ENCODE results near the gene PCGF3. TPM values are rescaled to one million over a fixed set of nuclear protein-coding genes. Genes with fewer than 3 reads are reported as not detected.

Gene PCGF3
- total RNA-seq, 4 donors from 2014 or later, result 14.5 to 31.9 (median 21.6) TPM

GRCh38 chr4:699816-700580 lies 5.6 kb upstream of the PCGF3 start:
- Histone ChIP-seq H3K4me3 (no peak overlapping the region), H3K27ac (no peak overlapping the region), H3K36me3 (no peaks in the 10 kb centered on the region), H3K9me3 (no peaks in the 10 kb centered on the region), H3K4me1 (no peaks in the 10 kb centered on the region), H3K27me3 (peaks cover 0 to 10% (median 0%) of the 10 kb centered on the region in 3 donors)
- no peak for TF ChIP-seq CTCF (IDR thresholded peaks at IDR 0.05 in 4 of 5, conservative IDR thresholded peaks at IDR 0.05 in 1 of 5)
- no peak for TF ChIP-seq POLR2A (IDR thresholded peaks at IDR 0.05)
- intact Hi-C loops (cut with DNase I; ENCODE audit: low total_unique reads) (no loop called here), in situ Hi-C loops (cut with MboI; ENCODE audit: low sequenced_read_pairs in 4 of 4) (no loop called here)
- ATAC-seq (no peak), DNase-seq (no peak)

- H3K9me3 ChIP-seq, result no peaks in the 10 kb centered on the region
- ATAC-seq, result no peak
- intact Hi-C loops (cut with DNase I; ENCODE audit: low total_unique reads), result no loop called here
Observed at GRCh38 chr4:700587-701264, 4.9 kb upstream of the PCGF3 start.

GRCh38 chr4:702618-703048 lies 3.0 kb upstream of the PCGF3 start:
- Histone ChIP-seq H3K4me3 (no peak overlapping the region), H3K27ac (no peak overlapping the region), H3K9me3 (no peaks in the 10 kb centered on the region), H3K36me3 (no peaks in the 10 kb centered on the region), H3K27me3 (no peaks in the 10 kb centered on the region), H3K4me1 (peaks cover 7 to 9% of the 10 kb centered on the region in 2 donors)
- intact Hi-C loops (cut with DNase I; ENCODE audit: low total_unique reads), result no loop called here
- no peak for ATAC-seq
- no peak for DNase-seq
- no peak for TF ChIP-seq CTCF (IDR thresholded peaks at IDR 0.05 in 4 of 5, conservative IDR thresholded peaks at IDR 0.05 in 1 of 5)
- TF ChIP-seq POLR2A (IDR thresholded peaks at IDR 0.05), result no peak
- in situ Hi-C loops (cut with MboI; ENCODE audit: low sequenced_read_pairs in 4 of 4), result no loop called here

More at GRCh38 chr4:700587-701264, 4.9 kb upstream of the PCGF3 start:
- Histone ChIP-seq H3K36me3 (no peaks in the 10 kb centered on the region), H3K27me3 (peaks cover 0 to 6% (median 0%) of the 10 kb centered on the region in 3 donors), H3K4me3 (no peak overlapping the region), H3K27ac (no peak overlapping the region), H3K4me1 (no peaks in the 10 kb centered on the region)
- no peak for TF ChIP-seq POLR2A (IDR thresholded peaks at IDR 0.05)
- no peak for TF ChIP-seq CTCF (IDR thresholded peaks at IDR 0.05 in 4 of 5, conservative IDR thresholded peaks at IDR 0.05 in 1 of 5)
- in situ Hi-C loops (cut with MboI; ENCODE audit: low sequenced_read_pairs in 4 of 4), result no loop called here
- no peak for DNase-seq

- Histone ChIP-seq H3K4me3 (no peak overlapping the region), H3K4me1 (peaks cover 14 to 17% of the 10 kb centered on the region in 2 donors), H3K27me3 (no peaks in the 10 kb centered on the region), H3K9me3 (no peaks in the 10 kb centered on the region), H3K36me3 (no peaks in the 10 kb centered on the region), H3K27ac (no peak overlapping the region)
- in situ Hi-C loops (cut with MboI; ENCODE audit: low sequenced_read_pairs in 4 of 4) (no loop called here), intact Hi-C loops (cut with DNase I; ENCODE audit: low total_unique reads) (loop anchor here (2.0 kb wide), 2 partner anchors 15 to 77 kb away; partner anchors contain the start of gene SLC49A3)
- DNase-seq (no peak), ATAC-seq (no peak)
- TF ChIP-seq CTCF (IDR thresholded peaks at IDR 0.05 in 4 of 5, conservative IDR thresholded peaks at IDR 0.05 in 1 of 5), result no peak
- TF ChIP-seq POLR2A (IDR thresholded peaks at IDR 0.05), result no peak
Observed at GRCh38 chr4:703336-704197, 2.1 kb upstream of the PCGF3 start.

Data from gastrocnemius medialis (tissue), 4 donors.